ENCODE results near the gene METTL15.
"Not testable (repeated sequence)": the region's sequence is repeated elsewhere in the genome, so short reads cannot be mapped to it uniquely, and the experiment has no call there.

Gene METTL15

DNA sequence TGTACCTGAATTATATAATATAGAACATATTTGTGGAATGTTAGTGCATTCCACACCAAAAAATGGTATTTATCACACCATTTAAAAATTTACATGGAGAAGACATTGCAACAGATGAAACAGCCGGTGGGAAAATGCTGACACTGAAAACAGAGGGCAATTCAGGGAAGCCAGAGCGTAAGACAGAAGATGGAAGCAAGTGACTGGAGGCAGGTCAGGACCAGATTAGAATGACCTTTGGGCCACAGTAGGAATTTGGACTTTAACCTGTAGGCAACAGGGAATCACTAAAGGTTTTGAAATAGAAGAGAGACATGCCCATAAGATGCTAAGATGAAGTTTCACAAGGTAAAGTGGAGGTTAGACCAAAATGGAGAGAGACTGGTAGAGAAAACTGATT, 60.5 kb downstream of the METTL15 start:
- H3K4me3 ChIP-seq (ENCODE audit: low read length), result no peak overlapping the region
- H3K36me3 ChIP-seq (ENCODE audit: insufficient read depth, low read length), result peaks cover 2% of the 10 kb centered on the region
- peaks cover 4% of the 10 kb centered on the region for H3K4me1 ChIP-seq (ENCODE audit: insufficient read depth, low read length)
- no peaks in the 10 kb centered on the region for H3K27me3 ChIP-seq (ENCODE audit: insufficient read depth, low read length)
- no peak overlapping the region for H2AFZ ChIP-seq (ENCODE audit: low read depth, low read length)
- H3K9me3 ChIP-seq (ENCODE audit: low read length), result peaks cover 3% of the 10 kb centered on the region

DNA sequence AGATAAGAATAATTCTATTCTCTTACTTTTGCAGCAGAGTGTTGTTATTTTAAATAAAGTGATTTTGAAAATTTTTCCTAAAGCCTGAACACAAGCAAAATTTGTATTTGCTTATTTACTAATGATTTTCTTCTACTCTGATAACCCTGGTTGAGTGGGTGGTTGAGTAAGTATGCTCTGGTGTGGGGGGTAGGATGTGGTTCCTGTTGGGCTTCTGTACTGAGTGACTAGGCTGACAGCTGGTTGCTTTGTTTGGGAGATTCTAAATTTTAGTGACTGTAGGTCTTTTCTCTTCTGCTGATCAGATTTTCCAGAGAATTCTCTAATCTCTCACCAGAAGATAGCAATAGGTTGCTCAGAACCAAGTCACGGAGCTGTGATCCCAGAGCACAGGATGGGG, 61.6 kb downstream of the METTL15 start:
- Histone ChIP-seq H3K4me3 (ENCODE audit: low read length) (no peak overlapping the region), H3K4me1 (ENCODE audit: insufficient read depth, low read length) (peaks cover 4% of the 10 kb centered on the region), H3K27me3 (ENCODE audit: insufficient read depth, low read length) (no peaks in the 10 kb centered on the region), H3K36me3 (ENCODE audit: insufficient read depth, low read length) (peaks cover 1% of the 10 kb centered on the region), H3K9me3 (ENCODE audit: low read length) (peaks cover 3% of the 10 kb centered on the region), H2AFZ (ENCODE audit: low read depth, low read length) (no peak overlapping the region)

DNA sequence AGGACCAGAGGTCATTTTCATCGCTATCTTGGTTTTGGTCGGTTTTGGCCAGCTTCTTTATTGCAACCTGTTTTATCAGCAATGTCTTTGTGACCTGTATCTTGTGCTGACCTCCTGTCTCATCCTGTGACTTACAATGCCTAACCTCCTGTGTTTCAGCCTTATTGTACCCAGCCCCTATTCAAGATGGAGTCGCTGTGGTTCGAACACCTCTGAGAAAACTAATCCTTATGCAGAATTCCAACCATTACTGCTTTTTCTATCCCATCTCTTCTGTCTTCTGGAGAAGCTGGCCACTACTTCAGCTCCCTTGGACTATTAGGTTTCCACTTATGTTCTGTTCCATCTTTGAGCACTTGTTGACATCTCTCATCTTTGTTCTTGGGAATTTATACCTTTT, 62.6 kb downstream of the METTL15 start:
- Histone ChIP-seq H3K9me3 (ENCODE audit: low read length) (peaks cover 3% of the 10 kb centered on the region), H3K4me1 (ENCODE audit: insufficient read depth, low read length) (peaks cover 4% of the 10 kb centered on the region), H3K36me3 (ENCODE audit: insufficient read depth, low read length) (no peaks in the 10 kb centered on the region)

DNA sequence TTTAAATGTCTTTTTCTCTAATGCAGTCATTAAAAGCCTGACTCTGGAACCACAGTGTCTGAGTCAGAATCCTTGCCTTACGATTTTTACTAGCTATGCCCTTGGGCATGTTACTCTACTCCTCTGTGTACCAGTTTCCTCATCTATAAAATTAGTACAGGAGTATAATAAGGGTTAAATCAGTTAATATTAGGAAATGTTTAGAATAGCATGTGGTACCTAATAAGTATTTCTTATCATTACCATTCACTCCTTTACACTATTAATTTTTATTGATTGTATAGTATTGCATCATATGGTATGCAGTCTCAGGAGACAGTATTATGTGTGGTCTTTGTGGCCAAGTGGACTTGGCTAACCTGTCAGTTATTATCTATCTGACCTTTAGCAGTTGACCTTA, 68.2 kb downstream of the METTL15 start:
- Histone ChIP-seq H3K36me3 (ENCODE audit: insufficient read depth, low read length) (no peaks in the 10 kb centered on the region), H3K4me3 (ENCODE audit: low read length) (no peak overlapping the region), H3K27me3 (ENCODE audit: insufficient read depth, low read length) (no peaks in the 10 kb centered on the region), H2AFZ (ENCODE audit: low read depth, low read length) (no peak overlapping the region), H3K9me3 (ENCODE audit: low read length) (peaks cover 3% of the 10 kb centered on the region), H3K4me1 (ENCODE audit: insufficient read depth, low read length) (no peaks in the 10 kb centered on the region)

More for the DNA sequence above, 62.6 kb downstream of the METTL15 start:
- Histone ChIP-seq H3K4me3 (ENCODE audit: low read length) (no peak overlapping the region), H2AFZ (ENCODE audit: low read depth, low read length) (no peak overlapping the region), H3K27me3 (ENCODE audit: insufficient read depth, low read length) (no peaks in the 10 kb centered on the region)

DNA sequence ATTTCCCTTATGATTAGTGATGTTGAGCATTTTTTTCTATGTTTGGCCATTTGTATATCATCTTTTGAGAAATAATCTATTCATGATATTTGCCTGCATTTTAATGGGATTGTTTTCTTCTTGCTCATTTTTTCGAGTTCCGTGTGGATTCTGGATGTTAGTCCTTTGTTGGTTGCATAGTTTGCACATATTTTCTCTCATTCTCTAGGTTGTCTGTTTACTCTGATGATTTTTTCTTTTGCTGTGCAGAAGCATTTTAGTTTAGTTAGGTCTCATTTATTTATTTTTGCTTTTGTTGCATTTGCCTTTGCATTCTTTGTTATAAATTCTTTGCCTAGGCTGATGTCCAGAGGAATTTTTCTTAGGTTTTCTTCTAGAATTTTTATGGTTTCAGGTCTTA, 87.3 kb downstream of the METTL15 start:
- Histone ChIP-seq H2AFZ (ENCODE audit: low read depth, low read length) (no peak overlapping the region), H3K9me3 (ENCODE audit: low read length) (no peaks in the 10 kb centered on the region), H3K4me1 (ENCODE audit: insufficient read depth, low read length) (no peaks in the 10 kb centered on the region), H3K4me3 (ENCODE audit: low read length) (no peak overlapping the region), H3K27me3 (ENCODE audit: insufficient read depth, low read length) (no peaks in the 10 kb centered on the region), H3K36me3 (ENCODE audit: insufficient read depth, low read length) (no peaks in the 10 kb centered on the region)

DNA sequence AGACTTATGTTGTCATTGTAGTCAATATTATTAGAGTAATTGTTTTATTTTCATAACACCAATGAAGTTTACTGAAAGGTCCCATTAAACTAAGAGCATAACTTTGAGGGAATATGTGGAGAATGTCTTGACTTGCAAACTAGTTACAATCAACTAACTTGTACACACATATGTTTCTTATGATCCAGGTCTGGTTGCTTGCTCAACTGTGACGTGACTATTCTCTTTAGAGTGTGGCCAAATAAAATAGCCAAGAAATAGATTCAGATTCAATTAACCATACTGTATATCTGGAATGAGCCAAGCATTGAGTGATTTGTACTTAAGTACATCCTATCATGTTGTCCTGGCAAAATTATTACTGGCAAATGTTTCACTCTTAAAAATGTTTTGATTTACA, 101.7 kb downstream of the METTL15 start:
- no peak overlapping the region for H2AFZ ChIP-seq (ENCODE audit: low read depth, low read length)

DNA sequence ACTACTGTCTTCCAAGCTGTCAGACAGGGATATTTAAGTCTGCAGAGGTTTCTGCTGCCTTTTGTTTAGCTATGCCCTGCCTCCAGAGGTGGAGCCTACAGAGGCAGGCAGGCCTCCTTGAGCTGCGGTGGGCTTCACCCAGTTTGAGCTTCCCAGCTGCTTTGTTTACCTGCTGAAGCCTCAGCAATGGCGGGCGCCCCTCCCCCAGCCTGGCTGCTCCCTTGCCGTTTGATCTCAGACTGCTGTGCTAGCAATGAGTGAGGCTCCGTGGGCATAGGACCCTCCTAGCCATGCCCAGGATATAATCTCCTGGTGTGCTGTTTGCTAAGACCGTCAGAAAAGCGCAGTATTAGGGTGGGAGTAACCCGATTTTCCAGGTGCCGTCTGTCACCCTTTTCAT, 113.9 kb downstream of the METTL15 start:
- not testable (repeated sequence) for H3K4me3 ChIP-seq (ENCODE audit: low read length); H3K4me1 ChIP-seq (ENCODE audit: insufficient read depth, low read length); H3K27me3 ChIP-seq (ENCODE audit: insufficient read depth, low read length); H3K36me3 ChIP-seq (ENCODE audit: insufficient read depth, low read length); H2AFZ ChIP-seq (ENCODE audit: low read depth, low read length); H3K9me3 ChIP-seq (ENCODE audit: low read length)

More for the DNA sequence above, 101.7 kb downstream of the METTL15 start:
- Histone ChIP-seq H3K36me3 (ENCODE audit: insufficient read depth, low read length) (no peaks in the 10 kb centered on the region), H3K4me1 (ENCODE audit: insufficient read depth, low read length) (no peaks in the 10 kb centered on the region), H3K4me3 (ENCODE audit: low read length) (no peak overlapping the region), H3K9me3 (ENCODE audit: low read length) (no peaks in the 10 kb centered on the region), H3K27me3 (ENCODE audit: insufficient read depth, low read length) (no peaks in the 10 kb centered on the region)

DNA sequence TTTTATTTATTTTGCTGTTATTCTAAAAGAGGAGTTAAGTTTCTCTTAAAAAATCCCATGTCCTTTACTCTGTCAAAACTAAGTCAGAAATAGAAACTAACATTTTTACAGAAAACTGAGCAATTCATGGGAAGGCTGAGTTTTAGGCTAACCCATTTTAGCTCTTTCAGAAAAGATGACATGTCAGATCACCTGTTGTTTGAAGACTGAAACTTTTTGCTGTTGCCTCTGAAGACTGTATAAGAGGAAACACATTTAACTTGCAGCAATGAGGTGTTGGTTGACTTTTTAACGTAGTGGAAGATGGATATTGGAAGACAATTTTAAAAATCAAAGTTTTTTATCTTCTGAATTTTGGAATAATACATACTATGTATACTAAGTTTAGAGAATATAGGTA, 115.4 kb downstream of the METTL15 start:
- Histone ChIP-seq H3K36me3 (ENCODE audit: insufficient read depth, low read length) (no peaks in the 10 kb centered on the region), H3K9me3 (ENCODE audit: low read length) (peaks cover 5% of the 10 kb centered on the region), H2AFZ (ENCODE audit: low read depth, low read length) (no peak overlapping the region), H3K4me3 (ENCODE audit: low read length) (no peak overlapping the region), H3K27me3 (ENCODE audit: insufficient read depth, low read length) (no peaks in the 10 kb centered on the region), H3K4me1 (ENCODE audit: insufficient read depth, low read length) (no peaks in the 10 kb centered on the region)

DNA sequence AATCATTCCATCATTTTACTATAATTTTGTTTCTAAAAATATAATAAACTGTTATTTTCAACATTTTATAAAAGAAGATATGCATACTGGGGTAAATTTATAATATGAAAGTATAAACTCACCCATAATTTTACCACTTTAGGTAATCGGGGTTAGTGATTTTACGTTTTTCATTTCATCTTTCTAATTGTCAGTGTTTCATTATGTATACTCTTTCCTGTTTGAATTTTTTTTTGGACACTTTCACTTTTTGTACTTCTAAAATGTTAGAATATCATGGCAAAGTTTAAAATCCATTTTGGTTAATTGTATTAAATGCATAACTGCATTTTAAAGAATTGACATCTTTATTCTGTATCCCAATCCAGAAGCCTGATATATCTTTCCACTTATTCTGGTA, 115.8 kb downstream of the METTL15 start:
- no peaks in the 10 kb centered on the region for H3K4me1 ChIP-seq (ENCODE audit: insufficient read depth, low read length)

DNA sequence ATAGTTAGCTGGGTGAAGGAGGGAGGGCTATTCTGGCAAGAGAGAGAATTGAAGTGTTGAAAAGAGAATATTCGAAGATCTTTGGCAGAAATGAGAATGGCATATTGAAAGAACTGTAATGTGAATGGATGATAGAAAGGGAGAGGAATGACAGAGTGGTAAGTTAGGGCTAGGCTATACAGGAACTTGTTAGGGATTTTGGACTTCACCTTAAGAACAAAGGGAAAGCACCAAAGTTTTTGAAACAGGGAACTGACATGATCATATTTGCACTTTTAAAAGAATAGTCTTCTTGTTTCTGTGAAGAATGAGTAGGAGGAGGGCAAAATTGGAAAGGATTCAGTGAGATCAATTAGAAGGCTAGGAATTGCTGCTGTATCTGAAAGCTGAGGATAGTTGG, 119.3 kb downstream of the METTL15 start:
- Histone ChIP-seq H2AFZ (ENCODE audit: low read depth, low read length) (no peak overlapping the region), H3K4me1 (ENCODE audit: insufficient read depth, low read length) (no peaks in the 10 kb centered on the region), H3K36me3 (ENCODE audit: insufficient read depth, low read length) (no peaks in the 10 kb centered on the region), H3K4me3 (ENCODE audit: low read length) (no peak overlapping the region), H3K27me3 (ENCODE audit: insufficient read depth, low read length) (no peaks in the 10 kb centered on the region), H3K9me3 (ENCODE audit: low read length) (peaks cover under 1% of the 10 kb centered on the region)

More for the DNA sequence above, 115.8 kb downstream of the METTL15 start:
- H3K27me3 ChIP-seq (ENCODE audit: insufficient read depth, low read length), result no peaks in the 10 kb centered on the region
- no peak overlapping the region for H2AFZ ChIP-seq (ENCODE audit: low read depth, low read length)
- H3K4me3 ChIP-seq (ENCODE audit: low read length), result no peak overlapping the region
- H3K9me3 ChIP-seq (ENCODE audit: low read length), result peaks cover 5% of the 10 kb centered on the region
- H3K36me3 ChIP-seq (ENCODE audit: insufficient read depth, low read length), result no peaks in the 10 kb centered on the region

DNA sequence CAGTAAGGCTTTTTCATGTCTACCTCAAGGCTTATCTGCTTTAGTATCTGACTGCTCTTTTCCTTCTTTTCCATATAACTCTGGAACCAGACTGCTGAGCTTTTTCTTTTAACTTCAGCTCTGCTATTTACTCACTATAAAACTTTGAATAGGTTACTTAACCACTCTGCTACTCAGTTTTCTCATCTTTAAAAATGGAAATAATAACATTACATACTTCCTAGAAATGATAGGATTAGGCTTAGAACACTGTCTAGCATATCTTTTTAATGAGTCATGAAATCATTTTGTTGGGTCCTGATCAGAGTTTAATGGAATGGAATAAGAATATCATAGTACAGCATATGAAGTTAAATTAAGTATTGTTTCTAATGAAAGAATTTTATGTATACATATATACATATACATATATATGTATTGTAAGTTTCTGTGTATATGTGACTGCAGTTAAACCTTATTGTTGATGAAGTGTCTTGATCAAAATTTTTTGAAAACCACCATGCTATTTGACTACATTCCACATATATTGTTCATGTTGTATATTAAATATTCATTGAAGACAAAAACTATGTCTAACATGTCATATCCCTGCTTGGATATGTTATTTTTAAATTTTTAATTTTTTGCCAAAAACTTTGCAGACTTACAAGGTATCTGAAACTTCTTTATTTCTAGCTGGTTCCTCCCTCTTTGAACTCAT, 120.2 kb downstream of the METTL15 start:
- Histone ChIP-seq H3K27me3 (ENCODE audit: insufficient read depth, low read length) (no peaks in the 10 kb centered on the region), H3K36me3 (ENCODE audit: insufficient read depth, low read length) (no peaks in the 10 kb centered on the region), H3K4me1 (ENCODE audit: insufficient read depth, low read length) (no peaks in the 10 kb centered on the region), H3K9me3 (ENCODE audit: low read length) (no peaks in the 10 kb centered on the region), H3K4me3 (ENCODE audit: low read length) (no peak overlapping the region), H2AFZ (ENCODE audit: low read depth, low read length) (no peak overlapping the region)

DNA sequence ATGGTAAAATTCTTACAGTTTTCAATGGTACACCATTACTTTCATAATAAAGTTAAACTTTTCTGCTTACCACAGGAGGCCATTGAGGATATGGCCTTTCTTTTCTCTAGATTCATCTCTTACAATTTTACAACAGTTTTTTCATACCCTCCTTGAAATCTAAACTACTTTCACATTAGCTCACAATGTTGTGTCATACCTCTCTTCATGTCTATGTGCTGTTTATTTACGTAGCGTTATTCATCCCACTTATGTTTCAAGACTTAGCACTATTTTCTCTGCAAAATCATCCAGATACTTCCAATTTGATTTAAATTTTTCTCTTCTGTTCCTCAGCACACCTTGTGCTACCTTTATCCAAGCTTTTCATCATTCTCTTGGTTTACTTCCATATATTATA, 123.3 kb downstream of the METTL15 start:
- Histone ChIP-seq H3K9me3 (ENCODE audit: low read length) (no peaks in the 10 kb centered on the region), H3K4me1 (ENCODE audit: insufficient read depth, low read length) (no peaks in the 10 kb centered on the region), H3K4me3 (ENCODE audit: low read length) (no peak overlapping the region), H3K27me3 (ENCODE audit: insufficient read depth, low read length) (no peaks in the 10 kb centered on the region), H3K36me3 (ENCODE audit: insufficient read depth, low read length) (no peaks in the 10 kb centered on the region), H2AFZ (ENCODE audit: low read depth, low read length) (no peak overlapping the region)

DNA sequence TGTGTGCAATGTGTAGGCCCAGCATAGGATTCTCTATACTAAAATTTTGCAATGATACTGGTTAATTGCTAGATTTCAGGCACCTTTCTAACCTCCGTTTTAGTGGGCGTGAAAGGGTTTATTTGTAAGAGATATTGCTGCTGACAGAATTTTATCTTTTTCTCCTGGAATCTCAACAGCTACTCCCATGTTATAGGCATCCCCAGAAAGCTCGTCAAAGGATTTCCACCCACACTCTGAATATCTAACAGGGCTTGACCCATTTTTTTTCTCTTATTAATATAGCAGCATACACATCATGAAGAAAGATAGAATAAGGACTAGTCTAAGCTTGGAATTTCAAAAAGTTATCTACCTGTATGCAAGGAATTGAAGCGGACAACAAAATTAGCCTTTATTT, 124.5 kb downstream of the METTL15 start:
- Histone ChIP-seq H3K4me1 (ENCODE audit: insufficient read depth, low read length) (no peaks in the 10 kb centered on the region), H2AFZ (ENCODE audit: low read depth, low read length) (no peak overlapping the region), H3K9me3 (ENCODE audit: low read length) (no peaks in the 10 kb centered on the region), H3K27me3 (ENCODE audit: insufficient read depth, low read length) (no peaks in the 10 kb centered on the region), H3K36me3 (ENCODE audit: insufficient read depth, low read length) (no peaks in the 10 kb centered on the region), H3K4me3 (ENCODE audit: low read length) (no peak overlapping the region)

DNA sequence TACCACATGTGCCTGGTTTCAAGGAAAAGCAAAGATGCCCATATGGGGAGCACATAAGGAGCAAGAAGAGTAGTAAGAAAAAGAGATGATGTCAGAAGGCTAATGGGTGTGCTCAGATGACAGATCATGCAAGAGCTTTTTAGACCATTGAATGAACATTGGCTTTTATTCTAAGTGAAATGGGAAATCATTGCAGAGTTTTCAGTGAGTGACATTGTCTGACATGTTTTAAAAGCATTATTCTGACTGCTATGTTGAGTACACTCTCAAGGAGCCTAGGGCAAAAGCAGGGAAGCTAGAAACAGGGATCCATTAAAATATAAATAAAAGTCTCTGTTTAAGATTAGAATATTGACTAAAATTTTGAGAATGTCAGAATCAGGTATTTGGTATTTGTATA, 133.6 kb downstream of the METTL15 start:
- Histone ChIP-seq H3K27me3 (ENCODE audit: insufficient read depth, low read length) (no peaks in the 10 kb centered on the region), H3K4me1 (ENCODE audit: insufficient read depth, low read length) (no peaks in the 10 kb centered on the region), H3K4me3 (ENCODE audit: low read length) (no peak overlapping the region), H2AFZ (ENCODE audit: low read depth, low read length) (no peak overlapping the region), H3K9me3 (ENCODE audit: low read length) (no peaks in the 10 kb centered on the region), H3K36me3 (ENCODE audit: insufficient read depth, low read length) (no peaks in the 10 kb centered on the region)

Measured in neuron (in vitro differentiated cells).